Activated T-helper 17 cell treated with anti-CD3 and anti-CD28 coated beads, Interleukin-2, amount 50 U/mL, for 72 hours (primary cell): ENCODE results near the gene NSG1. TPM values are rescaled to one million over a fixed set of nuclear protein-coding genes. Genes with fewer than 3 reads are reported as not detected.
"Not testable (repeated sequence)": the region's sequence is repeated elsewhere in the genome, so short reads cannot be mapped to it uniquely, and the experiment has no call there.

Experiments used
- ATAC-seq: fragments of 150-1000 bp; cut with Tn5 transposase; replicated peaks from 2 replicates; pipeline ENCODE4 v1.10.0; 2021; ENCODE audit warnings: mild to moderate bottlenecking, moderate library complexity
- H3K27ac Mint-ChIP-seq: one replicate; pipeline ENCODE4 v1.8.0; 2022; ENCODE audit warnings: mixed read lengths
- H3K27me3 Mint-ChIP-seq: one replicate; pipeline ENCODE4 v1.8.0; 2022; ENCODE audit warnings: mixed read lengths
- H3K36me3 Mint-ChIP-seq: one replicate; pipeline ENCODE4 v1.8.0; 2022; ENCODE audit warnings: low read depth, mild to moderate bottlenecking, mixed read lengths
- H3K4me1 Mint-ChIP-seq: one replicate; pipeline ENCODE4 v1.8.0; 2022; ENCODE audit warnings: mixed read lengths
- H3K4me3 Mint-ChIP-seq: one replicate; pipeline ENCODE4 v1.8.0; 2022; ENCODE audit warnings: mild to moderate bottlenecking, mixed read lengths
- H3K9me3 Mint-ChIP-seq: one replicate; pipeline ENCODE4 v1.8.0; 2022; ENCODE audit warnings: mixed read lengths
- total RNA-seq, 2 donors: library from RNA; stranded (reverse); gene quantifications; one replicate each; pipeline ENCODE4 v1.2.3, GENCODE V29; 2022

The NSG1 gene
- total RNA-seq: 10 to 100 TPM in 1 of 2 donors, 1 to 10 TPM in 1; 7.0 to 12.8 TPM

DNA sequence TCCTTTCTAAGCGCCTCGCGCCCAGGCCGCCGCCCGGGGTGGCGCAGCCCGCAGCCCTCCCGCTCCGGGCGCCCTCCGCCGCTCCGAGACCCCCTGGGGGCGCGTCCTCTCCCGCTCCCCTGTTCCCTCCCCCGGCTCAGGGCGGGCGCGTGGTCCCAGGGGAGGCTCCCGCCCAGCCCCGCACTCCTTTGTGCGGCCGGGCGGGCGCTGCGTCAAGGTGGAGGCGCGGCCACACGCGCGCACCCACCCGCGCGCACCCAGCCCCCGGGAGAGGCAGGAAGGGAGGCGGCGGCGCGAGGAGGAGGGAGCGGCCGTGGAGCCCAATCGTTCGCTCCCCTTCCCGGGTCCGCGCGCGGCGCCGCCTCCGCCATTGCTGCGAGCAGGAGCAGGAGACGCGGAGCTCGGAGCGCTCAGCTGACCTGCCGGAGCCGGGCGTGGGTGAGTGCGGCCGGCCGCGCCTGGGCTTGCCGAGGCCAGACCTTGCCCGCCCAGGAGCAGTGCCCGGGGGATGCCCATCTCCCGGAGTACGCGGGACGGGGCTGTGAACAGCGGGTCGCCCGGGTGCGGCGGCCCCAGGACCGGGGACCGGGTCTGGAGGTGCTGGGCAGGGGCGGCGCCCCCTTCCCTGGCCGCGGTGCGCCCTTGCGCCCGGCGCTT, at the start of gene NSG1:
NSG1 (plus strand) TSS at position 367 of the 657 bp plus-strand sequence. CDS start 528 bp downstream, outside the sequence.
- no peak within 1 kb of the TSS for H3K27ac Mint-ChIP-seq
- no peaks in the 10 kb centered on the region for H3K27me3 Mint-ChIP-seq
- H3K36me3 Mint-ChIP-seq: peaks cover 13% of the 10 kb centered on the region
- H3K4me1 Mint-ChIP-seq: peaks cover 5% of the 10 kb centered on the region
- ATAC-seq: peak; percentile 66
- H3K9me3 Mint-ChIP-seq: no peaks in the 10 kb centered on the region
- peak within 1 kb of the TSS; percentile 87 for H3K4me3 Mint-ChIP-seq

DNA sequence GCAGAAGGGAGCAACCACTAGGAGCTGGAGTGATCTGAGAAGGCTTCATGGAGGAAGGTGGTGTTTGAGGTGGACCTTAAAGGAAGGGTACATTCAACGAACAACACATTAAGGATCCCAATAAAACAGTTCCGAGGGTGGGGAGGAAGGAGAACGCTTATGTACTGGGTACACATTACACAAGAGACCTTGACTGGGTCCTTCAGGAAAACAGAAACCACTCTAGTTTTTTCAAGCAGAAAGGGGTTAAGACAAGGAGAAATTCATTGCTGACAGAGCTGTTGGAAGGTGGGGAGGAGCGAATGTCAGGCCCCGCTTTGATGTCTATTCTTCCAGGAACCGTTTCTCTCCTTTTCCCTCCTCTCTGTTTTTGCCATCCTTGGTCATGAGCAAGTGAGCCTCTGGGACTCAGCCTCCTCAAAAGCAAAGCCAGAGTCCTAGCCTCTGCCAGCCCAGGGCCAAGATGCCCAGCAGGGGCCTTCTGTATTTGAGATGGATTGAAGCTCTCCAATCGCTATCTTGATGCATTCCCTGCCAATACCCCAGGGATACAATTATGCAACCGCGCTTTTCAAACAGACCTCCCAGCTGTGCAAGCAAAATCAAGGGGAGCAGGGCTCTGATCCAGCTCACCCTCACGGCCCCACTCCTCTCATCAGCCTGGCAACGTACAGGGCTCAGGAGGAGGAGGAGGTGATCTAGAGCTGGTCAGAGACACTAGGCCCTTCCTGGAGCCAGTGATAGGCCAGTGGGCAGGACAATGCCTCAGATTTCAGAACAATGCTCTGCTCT, 48.5 kb upstream of the NSG1 start:
- Mint-ChIP-seq H3K4me1 (peaks cover 7% of the 10 kb centered on the region), H3K27me3 (no peaks in the 10 kb centered on the region), H3K9me3 (no peaks in the 10 kb centered on the region), H3K27ac (no peak overlapping the region), H3K36me3 (no peaks in the 10 kb centered on the region), H3K4me3 (no peak overlapping the region)
- ATAC-seq: no peak

DNA sequence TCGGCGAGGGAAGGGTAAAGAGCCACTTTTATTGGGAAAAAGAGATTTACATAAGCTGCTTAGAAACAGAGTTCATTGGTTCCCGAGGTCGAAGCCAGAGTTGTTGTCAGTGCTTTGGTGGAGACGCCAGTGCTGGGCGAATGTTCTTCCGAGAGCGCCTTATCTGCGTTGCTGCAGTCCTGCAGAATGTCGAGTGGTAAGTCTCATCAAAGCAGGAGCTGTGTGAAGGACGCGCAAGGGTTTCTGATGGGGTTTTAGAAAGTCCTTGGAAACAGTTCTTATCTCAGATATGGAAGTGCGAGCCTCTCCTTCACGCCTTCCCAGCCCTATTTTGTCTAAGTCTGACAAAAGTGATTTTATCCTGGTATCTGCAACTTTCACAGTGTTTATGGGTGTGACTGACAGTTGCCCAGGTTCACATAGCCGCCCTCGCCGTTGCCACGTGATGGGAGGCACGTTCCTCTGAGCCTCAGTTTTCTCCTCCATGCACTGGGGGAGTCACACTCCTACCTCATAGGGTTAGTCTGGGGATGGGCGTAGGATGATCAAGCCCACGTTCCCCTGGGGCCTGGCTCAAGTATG, 47.3 kb upstream of the NSG1 start:
- Mint-ChIP-seq H3K4me1 (peaks cover 6% of the 10 kb centered on the region), H3K36me3 (no peaks in the 10 kb centered on the region), H3K27me3 (no peaks in the 10 kb centered on the region), H3K4me3 (no peak overlapping the region), H3K9me3 (no peaks in the 10 kb centered on the region), H3K27ac (no peak overlapping the region)
- no peak for ATAC-seq

DNA sequence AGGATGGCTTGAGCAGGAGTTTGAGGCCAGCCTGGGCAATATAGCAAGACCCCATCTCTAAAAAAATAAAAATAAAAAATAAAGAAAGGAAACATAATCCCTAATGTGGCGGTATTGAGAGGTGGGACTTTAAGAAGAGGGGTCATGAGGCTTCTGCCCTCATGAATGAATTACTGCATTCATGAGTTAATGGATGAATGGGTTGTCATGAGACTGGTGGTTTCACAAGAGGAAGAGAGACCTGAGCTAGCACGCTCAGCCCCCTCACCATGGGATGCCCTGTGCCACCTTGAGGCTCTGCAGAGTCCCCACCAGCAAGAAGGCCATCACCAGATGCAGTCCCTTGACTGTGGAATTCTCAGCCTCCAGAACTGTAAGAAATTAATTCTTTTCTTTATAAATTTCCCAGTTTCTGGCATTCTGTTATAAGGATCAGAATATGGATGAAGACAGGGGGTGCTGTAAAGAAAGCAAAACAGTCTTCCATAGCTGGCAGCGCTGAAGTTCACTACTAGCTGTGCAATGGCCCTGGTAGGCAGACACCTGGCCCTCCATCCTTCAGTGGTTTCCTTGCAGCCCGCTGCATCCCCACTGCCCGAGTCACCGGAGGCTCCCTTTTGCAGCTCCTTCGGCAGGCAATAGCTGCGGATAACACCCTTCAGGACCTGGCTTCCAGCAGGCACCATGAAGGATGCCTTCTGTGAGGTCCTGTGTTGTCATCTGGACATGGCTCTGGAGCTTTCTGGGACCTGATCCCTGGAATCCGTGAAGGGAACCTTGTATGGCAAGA, 44.8 kb upstream of the NSG1 start:
- no peaks in the 10 kb centered on the region for H3K27me3 Mint-ChIP-seq
- no peak for ATAC-seq
- H3K36me3 Mint-ChIP-seq: no peaks in the 10 kb centered on the region
- H3K4me1 Mint-ChIP-seq: no peaks in the 10 kb centered on the region
- H3K4me3 Mint-ChIP-seq: no peak overlapping the region
- peak overlapping the region; percentile 68 for H3K27ac Mint-ChIP-seq
- H3K9me3 Mint-ChIP-seq: no peaks in the 10 kb centered on the region

DNA sequence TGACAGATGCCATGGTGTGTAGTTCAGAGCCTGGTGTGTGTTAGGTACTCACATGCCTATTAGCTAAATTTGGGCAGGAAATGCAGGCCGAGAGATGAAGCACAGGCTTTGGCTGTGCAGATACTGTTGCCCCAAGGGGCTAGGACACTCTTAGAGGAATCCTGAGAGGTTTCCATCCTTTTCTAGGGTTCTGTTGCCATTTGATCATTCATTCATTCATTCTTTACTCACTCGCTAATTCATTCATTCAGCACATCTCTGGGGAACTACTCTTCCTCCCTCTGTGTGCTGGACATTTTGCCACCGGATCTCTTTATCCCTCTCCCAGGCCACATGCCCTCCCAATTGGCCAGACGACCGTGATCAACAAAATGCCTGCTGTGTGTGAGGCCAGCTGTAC, 43.9 kb upstream of the NSG1 start:
- Mint-ChIP-seq H3K9me3 (no peaks in the 10 kb centered on the region), H3K36me3 (no peaks in the 10 kb centered on the region), H3K27me3 (no peaks in the 10 kb centered on the region), H3K27ac (peak overlapping the region; percentile 68), H3K4me3 (no peak overlapping the region), H3K4me1 (peaks cover 5% of the 10 kb centered on the region)
- no peak for ATAC-seq

DNA sequence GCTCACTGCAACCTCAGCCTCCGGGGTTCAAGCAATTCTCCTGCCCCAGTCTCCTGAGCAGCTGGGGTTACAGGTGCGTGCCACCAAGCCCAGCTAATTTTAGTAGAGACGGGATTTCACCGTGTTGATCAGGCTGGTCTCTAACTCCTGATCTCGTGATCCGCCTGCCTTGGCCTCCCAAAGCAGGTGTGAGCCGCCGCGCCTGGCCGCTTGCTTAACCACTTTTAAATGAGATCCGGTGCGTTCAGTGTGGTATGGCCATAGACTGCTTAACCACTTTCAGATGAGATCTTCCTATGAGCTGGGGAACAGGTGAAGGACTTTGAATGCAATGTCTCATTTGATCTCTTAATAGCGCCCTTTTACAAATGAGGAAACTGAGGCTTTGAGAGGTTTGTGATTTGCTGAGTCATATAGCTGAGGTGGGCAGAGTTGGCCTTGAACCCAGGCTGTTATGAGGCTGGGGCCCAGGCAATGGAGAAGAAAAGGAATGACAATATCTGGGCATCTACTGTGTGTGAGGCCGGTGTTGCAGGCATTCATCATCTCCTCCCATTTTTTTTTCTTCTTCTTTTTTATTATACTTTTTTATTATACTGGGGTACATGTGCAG, 41.9 kb upstream of the NSG1 start:
- peaks cover 3% of the 10 kb centered on the region for H3K9me3 Mint-ChIP-seq
- peaks cover 13% of the 10 kb centered on the region for H3K4me1 Mint-ChIP-seq
- no peak overlapping the region for H3K27ac Mint-ChIP-seq
- H3K27me3 Mint-ChIP-seq: no peaks in the 10 kb centered on the region
- H3K36me3 Mint-ChIP-seq: no peaks in the 10 kb centered on the region
- no peak overlapping the region for H3K4me3 Mint-ChIP-seq
- no peak for ATAC-seq

DNA sequence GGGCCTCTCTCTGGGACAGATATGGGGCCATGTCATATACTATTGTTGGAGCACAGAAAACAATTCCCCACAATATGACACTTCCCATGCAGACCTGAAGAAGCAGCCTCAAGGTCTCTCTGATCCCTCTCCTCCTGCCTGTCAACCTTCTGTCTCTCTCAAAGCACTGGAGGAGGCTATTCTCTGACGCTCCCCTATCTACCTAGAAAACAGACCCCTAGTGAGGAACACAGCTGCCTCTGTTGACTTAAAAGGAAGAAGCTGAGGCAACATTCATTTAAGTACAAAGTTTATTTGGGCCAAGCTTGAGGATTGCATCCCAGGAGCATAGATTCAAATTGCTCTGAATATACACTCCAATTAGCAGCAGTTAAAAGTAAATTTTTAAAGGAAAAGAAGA, 39.3 kb upstream of the NSG1 start:
- Mint-ChIP-seq H3K27ac (no peak overlapping the region), H3K9me3 (peaks cover 3% of the 10 kb centered on the region), H3K4me1 (peaks cover 13% of the 10 kb centered on the region), H3K4me3 (no peak overlapping the region), H3K27me3 (no peaks in the 10 kb centered on the region), H3K36me3 (no peaks in the 10 kb centered on the region)
- no peak for ATAC-seq

DNA sequence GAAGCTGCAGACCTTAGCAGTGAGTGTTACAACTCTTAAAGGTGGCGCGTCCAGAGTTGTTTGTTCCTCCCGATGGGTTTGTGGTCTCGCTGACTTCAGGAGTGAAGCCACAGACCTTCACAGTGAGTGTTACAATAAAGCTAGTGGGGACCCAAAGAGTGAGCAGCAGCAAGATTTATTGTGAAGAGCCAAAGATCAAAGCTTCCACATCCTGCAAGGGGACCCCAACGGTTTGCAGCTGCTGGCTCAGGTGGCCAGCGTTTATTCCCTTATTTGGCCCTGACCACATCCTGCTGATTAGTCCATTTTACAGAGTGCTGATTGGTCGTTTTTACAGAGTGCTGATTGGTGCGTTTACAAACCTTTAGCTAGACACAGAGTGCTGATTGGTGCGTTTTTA, 38.3 kb upstream of the NSG1 start:
- H3K4me1 Mint-ChIP-seq: peaks cover 13% of the 10 kb centered on the region
- ATAC-seq: not testable (repeated sequence)
- H3K27ac Mint-ChIP-seq: peak overlapping the region; percentile 68

GRCh38 chr4:4349867-4350266, 37.0 kb upstream of the NSG1 start:
- ATAC-seq: no peak
- Mint-ChIP-seq H3K27me3 (no peaks in the 10 kb centered on the region), H3K4me1 (peaks cover 13% of the 10 kb centered on the region), H3K9me3 (peaks cover 3% of the 10 kb centered on the region), H3K27ac (no peak overlapping the region), H3K4me3 (no peak overlapping the region), H3K36me3 (no peaks in the 10 kb centered on the region)

More for the DNA sequence above, 38.3 kb upstream of the NSG1 start:
- peak overlapping the region; percentile 28 for H3K4me3 Mint-ChIP-seq
- H3K27me3 Mint-ChIP-seq, H3K36me3 Mint-ChIP-seq, H3K9me3 Mint-ChIP-seq: not testable (repeated sequence)

DNA sequence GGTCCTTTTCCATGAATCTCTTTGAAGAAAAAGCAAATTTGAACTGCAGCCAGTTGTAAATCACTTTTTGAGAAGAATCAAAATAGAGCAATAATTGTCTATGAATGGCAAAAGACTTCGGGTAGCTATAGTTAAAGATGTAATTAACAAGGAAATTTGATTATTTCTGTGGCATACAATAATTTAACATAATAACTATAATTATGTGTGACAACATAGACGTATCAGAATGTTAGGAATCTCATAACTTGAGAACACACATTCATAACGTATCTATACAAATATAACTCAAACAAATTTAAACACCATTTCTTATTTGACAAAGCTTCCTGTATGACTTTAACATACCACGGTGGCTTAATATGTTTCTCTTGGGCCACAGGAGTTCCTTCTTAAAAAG, 36.0 kb upstream of the NSG1 start:
- H3K27me3 Mint-ChIP-seq: no peaks in the 10 kb centered on the region
- H3K27ac Mint-ChIP-seq: no peak overlapping the region
- no peaks in the 10 kb centered on the region for H3K36me3 Mint-ChIP-seq
- no peak for ATAC-seq
- peaks cover 3% of the 10 kb centered on the region for H3K9me3 Mint-ChIP-seq
- H3K4me1 Mint-ChIP-seq: peaks cover 13% of the 10 kb centered on the region
- H3K4me3 Mint-ChIP-seq: no peak overlapping the region

- no peak for ATAC-seq
- Mint-ChIP-seq H3K27ac (no peak overlapping the region), H3K27me3 (no peaks in the 10 kb centered on the region), H3K36me3 (no peaks in the 10 kb centered on the region), H3K4me1 (no peaks in the 10 kb centered on the region), H3K4me3 (no peak overlapping the region), H3K9me3 (no peaks in the 10 kb centered on the region)
Measured at GRCh38 chr4:4355302-4355701, 31.6 kb upstream of the NSG1 start.

DNA sequence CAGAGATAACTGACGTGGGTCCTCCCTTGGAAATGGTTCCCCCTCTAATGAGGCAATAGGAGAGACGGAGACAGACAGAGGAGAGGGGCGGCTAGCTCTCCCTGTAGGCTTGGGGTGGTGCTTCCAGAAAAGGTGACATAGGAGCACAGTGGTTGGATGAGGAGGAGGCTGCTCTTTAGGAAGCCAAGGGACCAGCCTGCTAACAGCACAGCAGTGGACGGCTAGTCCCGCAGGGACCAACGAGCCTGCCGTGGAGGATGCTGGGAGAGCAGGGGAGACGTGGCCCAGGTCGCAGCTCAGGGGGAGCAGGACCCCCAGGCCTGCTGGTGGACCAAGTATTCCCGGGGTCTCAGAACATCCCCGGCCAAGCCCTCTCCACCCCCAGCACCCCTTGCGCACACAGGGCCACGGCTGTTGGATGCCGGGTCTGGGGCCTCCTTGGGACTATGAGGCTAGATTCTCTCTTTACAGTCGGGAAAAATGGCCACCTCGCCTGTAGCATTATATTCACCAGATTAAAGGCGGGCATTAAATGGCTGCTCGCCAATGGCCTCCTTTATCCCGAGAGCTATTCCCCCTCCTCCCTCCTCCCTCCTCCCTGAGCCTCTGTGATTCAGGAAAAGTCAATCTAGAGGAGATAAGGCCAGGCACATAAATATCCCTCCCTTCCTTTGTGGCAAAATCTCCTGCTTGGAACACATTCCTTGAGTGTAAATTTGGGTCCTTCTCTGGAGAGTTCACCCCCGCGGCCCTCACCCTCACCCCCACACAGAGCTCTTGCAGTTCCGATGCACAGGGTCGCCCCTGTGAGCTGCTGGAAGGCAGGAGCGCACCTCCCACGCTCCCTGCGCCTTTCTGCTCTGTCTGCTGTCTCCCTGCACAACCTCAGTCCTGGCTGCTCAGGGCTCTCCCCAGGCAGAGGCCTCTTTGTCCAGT, 30.5 kb upstream of the NSG1 start:
- no peaks in the 10 kb centered on the region for H3K9me3 Mint-ChIP-seq
- no peak overlapping the region for H3K4me3 Mint-ChIP-seq
- no peak for ATAC-seq
- peaks cover 3% of the 10 kb centered on the region for H3K27me3 Mint-ChIP-seq
- H3K36me3 Mint-ChIP-seq: no peaks in the 10 kb centered on the region
- no peaks in the 10 kb centered on the region for H3K4me1 Mint-ChIP-seq
- H3K27ac Mint-ChIP-seq: no peak overlapping the region

DNA sequence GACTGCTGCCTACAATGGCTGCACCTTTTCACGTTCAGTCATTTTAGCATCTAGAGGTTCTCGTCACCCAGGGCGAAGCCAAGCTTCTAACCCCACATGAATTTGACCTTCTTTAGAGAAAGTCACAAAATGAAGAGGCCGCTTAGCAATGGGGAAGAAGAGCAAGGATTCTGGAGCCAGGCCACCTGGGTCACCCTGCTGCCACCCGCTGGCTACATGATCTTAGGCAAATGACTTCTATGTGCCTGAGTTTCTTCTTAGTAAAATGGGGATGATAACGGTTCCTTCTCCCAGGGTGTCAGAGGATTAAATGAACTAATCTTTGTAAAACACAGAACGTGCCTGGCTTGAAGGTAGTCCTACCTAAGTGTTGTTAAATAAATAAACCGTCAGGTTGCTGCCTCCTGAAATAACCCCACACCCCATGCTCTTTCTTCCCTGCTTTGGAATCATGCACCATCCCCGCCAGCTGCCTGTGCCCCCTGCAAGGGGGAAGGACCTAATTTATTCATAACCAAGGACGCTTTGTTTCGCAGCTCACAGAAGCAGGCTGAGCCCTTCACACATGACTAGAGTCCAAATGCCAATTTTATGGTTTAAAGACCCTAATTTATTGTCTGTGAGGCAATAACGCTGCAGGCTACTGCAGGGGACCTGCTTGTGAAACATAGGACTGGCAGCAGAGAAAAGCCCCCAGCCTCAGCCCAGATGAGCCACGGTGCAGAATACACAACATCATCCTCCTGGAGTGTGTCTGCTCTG, 28.6 kb upstream of the NSG1 start:
- peaks cover 3% of the 10 kb centered on the region for H3K27me3 Mint-ChIP-seq
- no peaks in the 10 kb centered on the region for H3K4me1 Mint-ChIP-seq
- H3K9me3 Mint-ChIP-seq: no peaks in the 10 kb centered on the region
- H3K36me3 Mint-ChIP-seq: no peaks in the 10 kb centered on the region
- ATAC-seq: no peak
- H3K4me3 Mint-ChIP-seq: no peak overlapping the region
- H3K27ac Mint-ChIP-seq: no peak overlapping the region
